Subcutaneous adipose tissue (tissue), 4 donors: ENCODE data around the gene CAVIN1. TPM values are rescaled to one million over a fixed set of nuclear protein-coding genes. Genes with fewer than 3 reads are reported as not detected.

Experiments used
- total RNA-seq, 4 donors: library from RNA; depleted of rRNA; stranded (reverse); fragments of >200 nt; gene quantifications; one replicate each; pipeline ENCODE4 v1.1.0, GENCODE V29; 2016
- TF ChIP-seq, protein P1 (sequence below): fragments of 450-650 bp; IDR thresholded peaks from one replicate; pipeline ENCODE4 v1.5.1; 2016; ENCODE audit warnings: low read depth, mild to moderate bottlenecking, control low read depth, antibody characterized with exemption, moderate library complexity

Gene CAVIN1
- total RNA-seq, 4 donors from 2014 or later: 307 to 781 (median 518) TPM

DNA sequence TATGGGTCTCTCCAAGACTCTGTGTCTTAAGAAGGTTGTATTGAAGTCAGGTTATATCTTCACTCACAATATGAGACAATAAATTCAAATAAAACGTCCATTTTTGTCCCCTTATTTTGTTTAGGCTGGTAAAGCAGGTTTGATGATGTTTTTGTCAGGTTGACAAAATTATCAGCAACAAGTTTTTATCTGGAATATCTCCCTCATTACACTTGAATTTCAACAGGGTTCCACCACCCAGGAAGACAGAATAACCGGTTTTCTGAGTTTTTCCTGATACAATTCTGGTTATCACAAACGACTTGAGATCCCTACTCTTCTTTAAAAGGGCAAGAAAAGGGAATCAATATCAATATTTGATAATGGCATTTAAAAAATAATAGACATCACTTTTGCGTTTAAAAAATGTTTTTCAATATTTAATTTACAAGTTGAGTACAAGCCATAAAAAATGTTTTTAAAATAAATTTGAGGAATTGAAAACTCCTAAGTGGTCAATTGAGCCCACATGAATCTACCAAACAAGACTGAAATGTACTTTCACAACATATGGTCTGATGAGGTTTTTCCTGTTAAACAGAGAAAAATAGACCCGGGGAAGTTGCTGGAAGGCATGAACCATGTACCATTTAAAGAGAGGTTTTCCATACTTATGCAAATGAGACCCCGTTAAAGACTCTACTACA, 34.2 kb upstream of the CAVIN1 start:
- TF ChIP-seq, protein P1, sequence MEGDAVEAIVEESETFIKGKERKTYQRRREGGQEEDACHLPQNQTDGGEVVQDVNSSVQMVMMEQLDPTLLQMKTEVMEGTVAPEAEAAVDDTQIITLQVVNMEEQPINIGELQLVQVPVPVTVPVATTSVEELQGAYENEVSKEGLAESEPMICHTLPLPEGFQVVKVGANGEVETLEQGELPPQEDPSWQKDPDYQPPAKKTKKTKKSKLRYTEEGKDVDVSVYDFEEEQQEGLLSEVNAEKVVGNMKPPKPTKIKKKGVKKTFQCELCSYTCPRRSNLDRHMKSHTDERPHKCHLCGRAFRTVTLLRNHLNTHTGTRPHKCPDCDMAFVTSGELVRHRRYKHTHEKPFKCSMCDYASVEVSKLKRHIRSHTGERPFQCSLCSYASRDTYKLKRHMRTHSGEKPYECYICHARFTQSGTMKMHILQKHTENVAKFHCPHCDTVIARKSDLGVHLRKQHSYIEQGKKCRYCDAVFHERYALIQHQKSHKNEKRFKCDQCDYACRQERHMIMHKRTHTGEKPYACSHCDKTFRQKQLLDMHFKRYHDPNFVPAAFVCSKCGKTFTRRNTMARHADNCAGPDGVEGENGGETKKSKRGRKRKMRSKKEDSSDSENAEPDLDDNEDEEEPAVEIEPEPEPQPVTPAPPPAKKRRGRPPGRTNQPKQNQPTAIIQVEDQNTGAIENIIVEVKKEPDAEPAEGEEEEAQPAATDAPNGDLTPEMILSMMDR: no peak

DNA sequence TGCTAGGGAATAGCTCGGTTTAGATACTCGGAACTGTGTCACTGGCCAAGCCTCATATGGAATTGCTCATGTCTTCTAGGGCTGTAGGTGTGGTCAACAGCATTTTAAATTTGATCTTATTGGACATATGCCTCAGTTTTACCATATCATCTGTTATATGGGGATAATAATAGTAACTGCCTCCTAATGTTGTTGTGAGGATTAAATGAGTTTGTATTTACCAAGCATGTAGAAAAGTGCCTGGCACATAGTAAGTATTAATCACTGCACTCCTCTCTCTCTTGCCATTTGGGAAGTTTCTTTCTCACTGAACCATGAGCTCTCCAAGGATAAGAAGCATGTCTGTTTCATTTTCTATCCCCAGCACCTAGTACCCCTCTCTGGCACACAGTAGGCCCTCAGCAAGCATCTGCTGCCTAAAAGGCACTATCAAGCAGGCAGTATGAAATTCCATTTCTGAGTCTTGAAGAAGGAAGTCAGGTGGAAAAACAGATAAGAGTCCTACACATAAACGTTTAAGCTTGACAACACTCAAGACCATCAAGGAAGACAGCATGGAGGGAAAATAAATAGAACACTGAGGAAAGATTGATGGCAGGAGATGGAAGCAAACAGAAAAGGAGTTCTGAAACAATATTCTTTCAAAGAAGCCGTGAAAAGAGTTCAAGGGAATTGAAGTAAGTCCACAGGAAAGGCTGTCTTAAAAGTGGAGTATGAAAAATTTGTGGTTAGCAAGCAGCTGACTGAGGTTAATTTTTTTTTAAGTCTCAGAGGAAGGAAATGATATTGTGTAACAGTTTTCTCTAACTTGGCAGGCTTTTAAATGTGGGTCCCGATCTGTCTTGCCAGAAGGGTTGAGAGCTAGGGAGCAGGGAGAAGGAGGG, 33.4 kb upstream of the CAVIN1 start:
- TF ChIP-seq, protein P1: no peak

DNA sequence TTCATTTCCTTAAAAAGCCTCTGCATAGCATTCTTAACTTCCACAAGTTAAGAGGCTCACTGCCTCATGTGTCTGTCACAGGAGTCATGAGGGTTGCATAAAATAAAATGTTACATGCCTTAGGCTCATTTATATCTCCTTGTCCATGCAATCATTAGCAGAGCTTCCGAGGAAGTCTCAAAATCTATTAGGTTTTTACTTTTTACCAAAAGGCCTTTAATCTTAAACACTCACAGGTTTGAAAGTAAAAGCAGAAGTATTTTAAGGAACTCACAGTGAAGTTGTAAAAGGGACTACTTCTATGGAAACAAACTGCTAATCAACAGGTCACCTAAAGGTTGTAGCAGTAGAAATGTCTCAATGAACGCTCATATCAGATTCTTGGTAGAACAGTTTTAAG, 30.4 kb upstream of the CAVIN1 start:
- TF ChIP-seq, protein P1: no peak

DNA sequence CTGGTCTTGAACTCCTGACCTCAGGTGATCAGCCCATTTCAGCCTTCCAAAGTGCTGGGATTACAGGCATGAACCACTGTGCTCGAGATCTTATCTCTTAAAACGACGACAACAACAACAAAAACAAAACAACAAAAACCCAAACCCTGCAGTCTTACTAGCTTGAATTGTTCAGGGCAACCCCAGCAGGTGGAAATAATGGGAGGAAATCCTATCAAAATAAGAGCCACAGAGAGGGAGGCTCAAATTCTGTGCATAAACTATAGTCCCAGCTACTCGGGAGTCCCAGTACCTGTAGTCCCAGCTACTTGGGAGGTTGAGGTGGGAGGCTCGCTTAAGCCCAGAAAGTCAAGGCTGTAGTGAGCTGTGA, 19.1 kb upstream of the CAVIN1 start:
- TF ChIP-seq, protein P1: no peak

DNA sequence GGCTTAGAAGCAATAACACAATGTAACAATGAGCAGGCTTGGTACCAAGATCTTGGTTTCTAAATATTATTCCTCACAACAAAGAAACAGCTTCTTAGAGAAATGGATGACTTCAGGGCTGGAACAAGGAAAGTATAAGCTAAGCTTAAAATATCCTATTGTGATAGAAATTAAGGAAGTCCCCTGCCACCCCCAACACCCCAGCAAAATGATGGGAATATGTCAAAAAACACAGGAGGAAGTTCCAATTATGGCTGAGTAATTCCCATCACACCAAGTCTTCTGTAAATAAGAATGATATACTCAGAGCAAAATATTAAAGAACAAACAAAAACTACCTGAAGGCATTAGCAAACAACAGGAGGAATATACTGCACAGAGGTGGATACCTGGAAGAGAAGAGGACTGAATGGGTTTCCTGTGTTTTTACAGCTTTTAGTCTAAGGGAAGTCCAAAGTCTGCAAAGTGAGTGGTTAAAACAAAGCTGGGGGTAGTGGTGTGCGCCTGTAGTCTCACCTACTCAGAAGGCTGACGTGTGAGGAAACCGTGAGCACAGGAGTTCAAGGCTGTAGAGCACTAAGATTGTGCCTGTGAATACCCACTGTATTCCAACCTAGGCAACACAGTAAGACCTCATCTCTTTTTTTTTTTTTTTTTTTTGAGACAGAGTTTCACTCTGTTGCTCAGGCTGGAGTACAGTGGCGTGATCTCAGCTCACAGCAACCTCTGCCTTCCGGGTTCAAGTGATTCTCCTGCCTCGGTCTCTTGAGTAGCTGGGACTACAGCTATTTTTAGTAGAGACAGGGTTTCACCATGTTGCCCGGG, 18.5 kb upstream of the CAVIN1 start:
- TF ChIP-seq, protein P1: no peak

DNA sequence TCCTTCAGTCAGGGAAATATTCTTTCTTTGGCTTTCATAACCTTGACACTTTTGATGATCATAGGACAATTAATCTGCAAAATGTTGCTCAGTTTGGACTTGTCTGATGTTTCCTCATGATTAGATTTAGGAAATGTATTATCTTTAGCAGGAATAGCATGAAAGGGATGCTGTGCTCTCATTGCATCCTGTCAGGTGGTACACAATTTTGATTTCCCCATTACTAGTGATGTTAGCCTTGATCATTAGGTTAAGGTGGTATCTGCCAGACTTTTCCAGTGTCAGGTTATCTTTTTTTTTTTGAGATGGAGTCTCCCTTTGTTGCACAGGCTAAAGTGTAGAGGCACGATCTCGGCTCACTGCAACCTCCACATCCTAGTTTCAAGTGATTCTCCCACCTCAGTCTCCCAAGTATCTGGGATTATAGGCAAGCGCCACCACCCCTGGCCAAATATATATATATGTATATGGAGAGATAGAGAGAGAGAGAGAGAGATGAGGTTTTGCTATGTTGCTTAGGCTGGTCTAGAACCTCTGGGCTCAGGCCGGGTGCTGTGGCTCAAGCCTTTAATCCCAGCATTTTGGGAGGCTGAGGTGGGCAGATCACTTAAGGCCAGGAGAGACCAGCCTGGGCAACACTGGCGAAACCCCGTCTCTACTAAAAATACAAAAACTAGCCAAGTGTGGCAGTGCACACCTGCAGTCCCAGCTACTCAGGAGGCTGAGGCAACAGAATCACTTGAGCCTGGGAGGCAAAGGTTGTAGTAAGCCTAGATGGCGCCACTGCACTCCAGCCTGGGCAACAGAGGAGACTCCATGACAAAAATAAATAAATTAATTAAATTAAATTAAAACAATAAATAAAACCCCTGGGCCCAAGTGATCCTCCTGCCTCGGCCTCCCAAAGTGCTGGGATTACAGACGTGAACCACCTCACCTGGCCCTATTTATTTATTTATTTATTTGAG, 15.8 kb upstream of the CAVIN1 start:
- TF ChIP-seq, protein P1: no peak
